Transverse colon (tissue), 4 donors: ENCODE results near the gene SYMPK. TPM values are rescaled to one million over a fixed set of nuclear protein-coding genes. Genes with fewer than 3 reads are reported as not detected.
A peak's percentile ranks its signal among the peaks of the same experiment; 100 is the strongest.

Experiments used
- DNase-seq: peaks from one replicate; pipeline ENCODE4 v3.0.0-alpha.2; 2019
- H3K27ac ChIP-seq, 4 donors: fragments of 200-600 bp; sonication (generic); 2 replicates each; pipeline ENCODE4 v1.5.1; 2016 to 2018; ENCODE audit warnings: inconsistent platforms in 4 of 4
- H3K27me3 ChIP-seq: fragments of 200-600 bp; sonication (generic); 2 replicates; pipeline ENCODE4 v1.5.1; 2017; ENCODE audit warnings: inconsistent platforms
- H3K36me3 ChIP-seq, 4 donors: fragments of 200-600 bp; sonication (generic); 2 replicates each; pipeline ENCODE4 v1.5.1; 2017 to 2019; ENCODE audit warnings: inconsistent platforms in 4 of 4
- H3K4me1 ChIP-seq, 4 donors: fragments of 200-600 bp; sonication (generic); 2 replicates each; pipeline ENCODE4 v1.5.1; 2017 to 2020; ENCODE audit warnings: inconsistent platforms in 4 of 4
- H3K4me3 ChIP-seq, 4 donors: fragments of 200-600 bp; sonication (generic); 1 replicate in 1 of 4; 2 replicates in 3 of 4; pipeline versions ENCODE4 v1.5.1 to v1.6.1; 2017 to 2019; ENCODE audit warnings: inconsistent platforms in 4 of 4
- H3K9me3 ChIP-seq, 2 donors: fragments of 200-600 bp; sonication (generic); 2 replicates each; pipeline ENCODE4 v1.5.1; 2017 to 2019; ENCODE audit warnings: inconsistent platforms in 2 of 2
- EP300 ChIP-seq: sonication (generic); formaldehyde crosslinking; IDR thresholded peaks from one replicate; pipeline ENCODE4 v1.6.1; 2017; ENCODE audit warnings: antibody characterized with exemption, low read depth
- POLR2A ChIP-seq: fragments of 450-650 bp; IDR thresholded peaks from one replicate; pipeline ENCODE4 v1.6.1; 2016; ENCODE audit warnings: antibody characterized with exemption, mild to moderate bottlenecking, moderate library complexity
- POLR2AphosphoS5 ChIP-seq, 3 donors: sonication (generic); formaldehyde crosslinking; IDR thresholded peaks; one replicate each; pipeline ENCODE4 v1.6.1; 2016; ENCODE audit warnings: antibody characterized with exemption in 3 of 3
- WGBS, 2 donors: methylation state at CpG; one replicate each; pipeline ENCODE4 v1.1.5; 2018; ENCODE audit warnings: low coverage in 1 of 2; 5-methylcytosine and 5-hydroxymethylcytosine counted together
- in situ Hi-C, 4 donors: fragments of 200-750 bp; cut with MboI; loops; one replicate each; pipeline versions ENCODE4 v1.15.0 to v1.15.1; 2017; ENCODE audit warnings: low sequenced_read_pairs in 3 of 4, low pct_ligation_motif_present in 1 of 4, low pct_unique_long_range_greater_than_20kb in 1 of 4
- intact Hi-C: fragments of 100-400 bp; cut with DNase I; formaldehyde crosslinking; loops from one replicate; pipeline ENCODE4 v1.15.1; 2023; ENCODE audit warnings: low total_unique reads
- total RNA-seq, 4 donors: library from RNA; depleted of rRNA; stranded (reverse); fragments of >200 nt; gene quantifications; one replicate each; pipeline ENCODE4 v1.1.0, GENCODE V29; 2016
- TF ChIP-seq, protein P1 (sequence below), 5 experiments: fragments of 200-600 bp in 3 of 5; fragments of 450-650 bp in 2 of 5; sonication (generic) in 3 of 5; IDR thresholded peaks; 1 replicate in 2 of 5; 2 replicates in 3 of 5; pipeline ENCODE4 v1.5.1; 2016 to 2017; ENCODE audit warnings: antibody characterized with exemption in 5 of 5, inconsistent platforms in 3 of 5, mild to moderate bottlenecking in 2 of 5, moderate library complexity in 1 of 5

Gene SYMPK
- total RNA-seq, 4 donors from 2014 or later, result 35.2 to 189 (median 81.9) TPM

DNA sequence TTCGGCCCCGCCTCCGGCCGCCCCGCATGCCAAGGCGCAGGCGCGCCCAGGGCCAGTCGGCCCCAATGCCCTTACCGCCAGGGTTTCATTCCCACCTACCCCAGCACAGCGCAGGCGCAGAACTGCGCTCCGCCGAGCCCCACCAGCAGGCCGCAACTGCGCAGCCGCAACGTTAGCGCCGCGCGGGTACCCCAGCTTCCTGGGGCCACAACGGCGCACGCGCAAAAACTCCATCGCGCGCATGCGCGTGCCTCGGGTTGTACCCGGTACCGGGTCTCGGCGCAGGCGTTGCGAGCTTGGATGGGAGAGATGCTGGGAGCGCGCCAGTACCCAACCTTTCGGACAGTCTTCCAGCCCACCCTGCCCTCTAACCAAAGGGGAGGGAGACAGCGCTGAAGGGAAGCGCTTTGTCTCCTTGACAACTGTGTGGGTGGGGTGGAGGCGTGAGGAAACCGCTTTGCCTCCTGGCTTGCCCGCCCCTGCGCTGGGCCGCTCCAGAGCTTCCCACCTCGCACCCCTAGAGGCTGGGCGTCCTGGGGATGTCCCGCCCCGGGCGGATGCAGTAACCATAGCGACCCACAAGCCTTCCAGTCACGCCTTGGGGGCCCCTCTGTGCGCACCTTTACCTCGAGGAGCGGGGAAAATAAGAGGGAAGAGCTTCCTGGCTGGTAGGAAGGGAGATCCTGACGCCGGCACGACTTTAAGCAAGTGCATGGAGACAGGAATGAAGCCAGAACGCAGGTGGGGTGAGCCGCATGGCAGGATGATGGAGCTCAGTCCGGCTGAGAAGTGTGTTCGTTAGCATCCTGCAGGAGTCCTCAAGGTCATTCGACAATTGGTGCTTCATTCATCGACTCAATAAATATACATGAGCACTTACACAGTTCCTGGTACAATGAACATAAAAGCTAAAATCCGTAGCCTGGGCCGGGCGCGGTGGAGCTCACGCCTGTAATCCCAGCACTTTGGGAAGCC lies 40.0 kb upstream of the SYMPK start:
- DNase-seq, result peak; percentile 99
- intact Hi-C loops (no loop called here), in situ Hi-C loops (no loop called here)
- 4% methylated on average over 57 of the region's 73 CpGs; no CpG with 5 or more reads in 1 of the 2 donors for WGBS, 2 donors
- peak overlapping the region; percentile 56 to 94 (median 79) for H3K4me3 ChIP-seq
- TF ChIP-seq EP300 (no peak), POLR2AphosphoS5 (IDR thresholded peaks at IDR 0.05) (peak; percentile 34 to 86 (median 40)), POLR2A (peak; percentile 54)
- TF ChIP-seq, protein P1, sequence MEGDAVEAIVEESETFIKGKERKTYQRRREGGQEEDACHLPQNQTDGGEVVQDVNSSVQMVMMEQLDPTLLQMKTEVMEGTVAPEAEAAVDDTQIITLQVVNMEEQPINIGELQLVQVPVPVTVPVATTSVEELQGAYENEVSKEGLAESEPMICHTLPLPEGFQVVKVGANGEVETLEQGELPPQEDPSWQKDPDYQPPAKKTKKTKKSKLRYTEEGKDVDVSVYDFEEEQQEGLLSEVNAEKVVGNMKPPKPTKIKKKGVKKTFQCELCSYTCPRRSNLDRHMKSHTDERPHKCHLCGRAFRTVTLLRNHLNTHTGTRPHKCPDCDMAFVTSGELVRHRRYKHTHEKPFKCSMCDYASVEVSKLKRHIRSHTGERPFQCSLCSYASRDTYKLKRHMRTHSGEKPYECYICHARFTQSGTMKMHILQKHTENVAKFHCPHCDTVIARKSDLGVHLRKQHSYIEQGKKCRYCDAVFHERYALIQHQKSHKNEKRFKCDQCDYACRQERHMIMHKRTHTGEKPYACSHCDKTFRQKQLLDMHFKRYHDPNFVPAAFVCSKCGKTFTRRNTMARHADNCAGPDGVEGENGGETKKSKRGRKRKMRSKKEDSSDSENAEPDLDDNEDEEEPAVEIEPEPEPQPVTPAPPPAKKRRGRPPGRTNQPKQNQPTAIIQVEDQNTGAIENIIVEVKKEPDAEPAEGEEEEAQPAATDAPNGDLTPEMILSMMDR (IDR thresholded peaks at IDR 0.05), result peak in 2 of 5 experiments; percentile 15 to 22
- no peaks in the 10 kb centered on the region for H3K27me3 ChIP-seq
- H3K4me1 ChIP-seq, result peaks cover 13 to 29% (median 22%) of the 10 kb centered on the region in 4 donors
- H3K36me3 ChIP-seq, result peaks cover 0 to 9% (median 0%) of the 10 kb centered on the region in 4 donors
- H3K9me3 ChIP-seq, result no peaks in the 10 kb centered on the region
- peak overlapping the region; percentile 75 to 92 (median 86) for H3K27ac ChIP-seq

DNA sequence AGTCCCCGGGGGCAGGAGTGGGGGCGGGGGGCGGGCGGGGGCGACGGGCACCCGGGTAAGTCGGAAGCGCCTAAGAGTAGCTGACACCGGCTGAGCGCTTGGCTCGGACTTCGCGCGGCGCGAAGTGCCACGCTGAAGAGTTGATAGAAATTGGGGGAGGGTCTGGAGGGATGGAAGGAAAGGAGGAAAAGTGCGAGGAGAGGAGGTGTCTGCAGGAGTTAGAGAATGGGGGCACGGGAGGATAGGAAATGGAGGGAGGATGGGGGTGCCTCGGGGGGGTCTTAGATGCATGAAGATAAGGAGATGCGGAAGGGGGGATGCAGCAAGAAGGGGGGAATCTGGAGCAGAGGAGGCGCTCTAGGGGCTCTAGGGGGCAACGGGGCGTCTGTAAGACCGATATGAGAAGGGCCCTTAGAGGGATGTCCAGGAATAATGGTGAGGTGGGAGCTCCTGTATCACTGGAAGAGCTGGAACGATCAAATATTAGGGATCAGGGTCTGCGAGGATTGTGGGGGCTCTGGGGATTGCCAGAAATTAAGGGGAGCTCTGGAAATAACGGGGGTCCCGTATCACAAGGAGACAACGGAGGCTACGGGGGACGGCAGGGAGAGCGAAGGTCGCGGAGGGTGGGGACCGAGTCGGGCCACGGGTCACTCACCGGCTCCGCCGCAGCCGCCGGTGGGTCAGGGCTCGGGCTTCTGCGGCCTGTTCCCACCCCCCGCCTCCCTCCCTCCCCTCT lies 39.1 kb upstream of the SYMPK start, which contains the start of gene MYPOP:
Gene MYPOP (minus strand): TSS at position 702 of the 739 bp plus-strand sequence. CDS start 840 bp downstream, outside the sequence.
- intact Hi-C loops, result no loop called here
- in situ Hi-C loops, result no loop called here
- peaks cover 13 to 29% (median 22%) of the 10 kb centered on the region in 4 donors for H3K4me1 ChIP-seq
- peaks cover 0 to 9% (median 0%) of the 10 kb centered on the region in 4 donors for H3K36me3 ChIP-seq
- peak within 1 kb of the TSS; percentile 56 to 94 (median 79) for H3K4me3 ChIP-seq
- TF ChIP-seq EP300 (no peak), POLR2A (peak; percentile 26)
- no peaks in the 10 kb centered on the region for H3K9me3 ChIP-seq
- WGBS, 2 donors, result 0 to 1% methylated on average over 1 to 45 of the region's 47 CpGs
- H3K27me3 ChIP-seq, result no peaks in the 10 kb centered on the region
- H3K27ac ChIP-seq, result peak within 1 kb of the TSS; percentile 75 to 92 (median 86)
- no peak for DNase-seq

DNA sequence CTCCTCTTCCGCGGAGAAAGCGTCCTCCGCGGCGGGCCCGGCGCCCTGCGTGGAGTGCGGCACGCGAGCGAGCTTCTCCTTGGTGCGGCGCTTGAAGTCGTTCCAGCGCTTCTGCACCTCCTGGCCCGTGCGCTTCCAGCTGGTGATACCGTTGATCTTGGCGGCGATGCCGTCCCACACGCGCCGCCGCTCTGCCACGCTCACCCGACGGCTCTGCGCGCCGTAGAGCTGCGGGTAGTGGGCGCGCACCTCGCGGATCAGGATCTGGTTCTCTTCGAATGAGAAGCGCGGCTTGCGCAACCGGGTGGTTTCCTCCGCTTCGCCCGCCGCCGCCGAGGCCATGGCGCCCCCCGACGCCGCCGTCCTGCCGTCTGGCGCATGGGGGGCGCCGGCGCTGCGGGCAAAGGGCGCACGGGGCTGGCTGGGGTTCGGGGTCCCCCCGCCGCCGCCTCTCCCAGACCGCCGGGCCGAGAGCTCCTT lies 38.5 kb upstream of the SYMPK start:
- Histone ChIP-seq H3K9me3 (no peaks in the 10 kb centered on the region), H3K27ac (peak overlapping the region; percentile 75 to 92 (median 86)), H3K4me1 (peaks cover 13 to 29% (median 22%) of the 10 kb centered on the region in 4 donors), H3K27me3 (no peaks in the 10 kb centered on the region), H3K36me3 (peaks cover 0 to 9% (median 0%) of the 10 kb centered on the region in 4 donors), H3K4me3 (peak overlapping the region; percentile 56 to 94 (median 79))
- TF ChIP-seq POLR2A, result no peak
- TF ChIP-seq POLR2AphosphoS5 (IDR thresholded peaks at IDR 0.05), result no peak
- TF ChIP-seq, protein P1 (IDR thresholded peaks at IDR 0.05), result no peak
- no peak for TF ChIP-seq EP300
- peak; percentile 48 for DNase-seq
- in situ Hi-C loops (no loop called here), intact Hi-C loops (no loop called here)
- 19% methylated on average over 63 of the region's 69 CpGs; no CpG with 5 or more reads in 1 of the 2 donors for WGBS, 2 donors

DNA sequence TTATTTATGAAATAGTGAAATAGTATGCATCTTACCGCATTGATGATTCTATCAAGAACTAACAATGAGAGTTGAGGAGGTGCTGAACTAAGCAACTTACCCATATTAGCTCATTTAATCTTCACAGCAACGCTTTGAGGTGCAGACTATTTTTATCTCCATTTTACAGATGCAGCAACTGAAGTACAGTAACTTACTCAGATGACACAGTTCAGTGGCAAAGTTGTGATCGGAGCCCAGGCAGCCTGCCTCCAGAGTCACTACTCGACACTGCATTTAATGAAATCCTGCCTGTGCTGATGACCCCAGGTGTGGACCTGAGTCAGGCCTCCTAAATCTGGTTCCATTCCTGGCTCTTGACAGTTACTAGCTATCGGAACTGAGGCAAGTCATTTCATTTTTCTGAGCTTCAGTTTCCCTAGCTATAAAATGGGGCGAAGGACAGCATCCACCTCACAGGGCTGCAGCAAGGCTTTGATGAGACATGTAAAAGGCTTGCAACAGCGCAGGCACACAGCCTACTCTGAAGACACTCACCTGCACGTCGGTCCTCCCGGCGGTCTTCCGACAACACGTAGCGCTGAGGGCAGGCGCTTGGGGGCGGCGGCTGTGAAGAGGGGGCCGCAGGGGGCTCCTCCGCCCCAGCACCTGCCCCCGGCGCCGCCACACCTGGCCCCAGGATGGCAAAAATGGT lies 37.9 kb upstream of the SYMPK start:
- no peak for DNase-seq
- Histone ChIP-seq H3K36me3 (peaks cover 0 to 9% (median 0%) of the 10 kb centered on the region in 4 donors), H3K27ac (peak overlapping the region in 1 of 4 donors; percentile 83), H3K27me3 (no peaks in the 10 kb centered on the region), H3K4me1 (peaks cover 13 to 29% (median 22%) of the 10 kb centered on the region in 4 donors), H3K4me3 (peak overlapping the region; percentile 56 to 94 (median 79)), H3K9me3 (no peaks in the 10 kb centered on the region)
- in situ Hi-C loops (no loop called here), intact Hi-C loops (no loop called here)
- WGBS, 2 donors, result 73 to 85% methylated on average over 2 to 22 of the region's 22 CpGs
- TF ChIP-seq POLR2A (no peak), EP300 (no peak), POLR2AphosphoS5 (IDR thresholded peaks at IDR 0.05) (no peak)
- TF ChIP-seq, protein P1 (IDR thresholded peaks at IDR 0.05), result no peak
